ENCODE measurements around the gene HRNR.
A peak's percentile ranks its signal among the peaks of the same experiment; 100 is the strongest.

The HRNR gene

GRCh38 chr1:152198982-152199381 lies 25.0 kb downstream of the HRNR start:
- DNase-seq (ENCODE audit: low read depth) = no peak
- H3K4me3 ChIP-seq (ENCODE audit: low read length) = no peak overlapping the region
- TF ChIP-seq CTCF (conservative IDR thresholded peaks at IDR 0.05; ENCODE audit: low read length) = no peak

- DNase-seq (ENCODE audit: low read depth) = no peak
- no peak for TF ChIP-seq CTCF (conservative IDR thresholded peaks at IDR 0.05; ENCODE audit: low read length)
- no peak overlapping the region for H3K4me3 ChIP-seq (ENCODE audit: low read length)
Measured at GRCh38 chr1:152197361-152197941, 26.5 kb downstream of the HRNR start.

- no peak for TF ChIP-seq CTCF (conservative IDR thresholded peaks at IDR 0.05; ENCODE audit: low read length)
- H3K4me3 ChIP-seq (ENCODE audit: low read length) = no peak overlapping the region
- DNase-seq (ENCODE audit: low read depth) = no peak
Measured at GRCh38 chr1:152191711-152192110, 32.3 kb downstream of the HRNR start.

GRCh38 chr1:152191260-152191659 lies 32.7 kb downstream of the HRNR start:
- DNase-seq (ENCODE audit: low read depth) = no peak
- H3K4me3 ChIP-seq (ENCODE audit: low read length) = no peak overlapping the region

GRCh38 chr1:152190589-152190988 lies 33.4 kb downstream of the HRNR start:
- H3K4me3 ChIP-seq (ENCODE audit: low read length) = no peak overlapping the region
- peak; percentile 60 for DNase-seq (ENCODE audit: low read depth)
- TF ChIP-seq CTCF (conservative IDR thresholded peaks at IDR 0.05; ENCODE audit: low read length) = no peak

More at GRCh38 chr1:152191260-152191659, 32.7 kb downstream of the HRNR start:
- no peak for TF ChIP-seq CTCF (conservative IDR thresholded peaks at IDR 0.05; ENCODE audit: low read length)

GRCh38 chr1:152189657-152190442 lies 34.1 kb downstream of the HRNR start:
- peak overlapping the region; percentile 58 for H3K4me3 ChIP-seq (ENCODE audit: low read length)
- DNase-seq (ENCODE audit: low read depth) = peak; percentile 60
- TF ChIP-seq CTCF (conservative IDR thresholded peaks at IDR 0.05; ENCODE audit: low read length) = peak; percentile 86
